ENCODE results near the gene CYBB. TPM values are rescaled to one million over a fixed set of nuclear protein-coding genes. Genes with fewer than 3 reads are reported as not detected.
A peak's percentile ranks its signal among the peaks of the same experiment; 100 is the strongest.

The CYBB gene
- total RNA-seq, 1 experiment from 2014 or later, result 0.40 TPM

GRCh38 chrX:37785569-37785968 lies 5.7 kb downstream of the CYBB start:
- Histone ChIP-seq H3K4me1 (ENCODE audit: insufficient read depth, low read length) (no peaks in the 10 kb centered on the region), H4K20me1 (ENCODE audit: low read length) (no peaks in the 10 kb centered on the region), H3K4me2 (ENCODE audit: low read length) (no peak overlapping the region), H3K9me2 (replicated peaks; ENCODE audit: low read length) (no peaks in the 10 kb centered on the region), H3K27ac (ENCODE audit: low read length) (no peak overlapping the region), H2AFZ (ENCODE audit: low read length) (no peak overlapping the region), H3K36me3 (ENCODE audit: low read depth, low read length) (no peaks in the 10 kb centered on the region), H3K9ac (ENCODE audit: low read length) (no peak overlapping the region), H3K9me3 (ENCODE audit: low read length) (no peaks in the 10 kb centered on the region), H3K27me3 (ENCODE audit: low read length) (no peaks in the 10 kb centered on the region), H3F3A (ENCODE audit: low read length, unreplicated experiment) (no peaks in the 10 kb centered on the region), H3K4me3 (ENCODE audit: low read length) (no peak overlapping the region), H3K79me2 (ENCODE audit: low read length) (no peaks in the 10 kb centered on the region)
- intact Hi-C loops (cut with micrococcal nuclease), result no loop called here
- DNase-seq, result peak; percentile 33
- TF ChIP-seq EZH2 (IDR thresholded peaks at IDR 0.05; ENCODE audit: low read length, unreplicated experiment) (no peak), CTCF (conservative IDR thresholded peaks at IDR 0.05; ENCODE audit: low read depth, low read length) (no peak), EZH2phosphoT487 (IDR thresholded peaks at IDR 0.05; ENCODE audit: borderline replicate concordance, low read length) (no peak)
- CTCF ChIA-PET, result interaction anchor here (0.6 kb wide), 1 partner anchor 43 kb away, joined by 3 read pairs; no protein-coding TSS in a partner anchor
- POLR2A ChIA-PET (ENCODE audit: unreplicated experiment), result no interaction called here
- no peak for ATAC-seq
- no TSS peak for BruUV-seq (replicated peaks)

DNA sequence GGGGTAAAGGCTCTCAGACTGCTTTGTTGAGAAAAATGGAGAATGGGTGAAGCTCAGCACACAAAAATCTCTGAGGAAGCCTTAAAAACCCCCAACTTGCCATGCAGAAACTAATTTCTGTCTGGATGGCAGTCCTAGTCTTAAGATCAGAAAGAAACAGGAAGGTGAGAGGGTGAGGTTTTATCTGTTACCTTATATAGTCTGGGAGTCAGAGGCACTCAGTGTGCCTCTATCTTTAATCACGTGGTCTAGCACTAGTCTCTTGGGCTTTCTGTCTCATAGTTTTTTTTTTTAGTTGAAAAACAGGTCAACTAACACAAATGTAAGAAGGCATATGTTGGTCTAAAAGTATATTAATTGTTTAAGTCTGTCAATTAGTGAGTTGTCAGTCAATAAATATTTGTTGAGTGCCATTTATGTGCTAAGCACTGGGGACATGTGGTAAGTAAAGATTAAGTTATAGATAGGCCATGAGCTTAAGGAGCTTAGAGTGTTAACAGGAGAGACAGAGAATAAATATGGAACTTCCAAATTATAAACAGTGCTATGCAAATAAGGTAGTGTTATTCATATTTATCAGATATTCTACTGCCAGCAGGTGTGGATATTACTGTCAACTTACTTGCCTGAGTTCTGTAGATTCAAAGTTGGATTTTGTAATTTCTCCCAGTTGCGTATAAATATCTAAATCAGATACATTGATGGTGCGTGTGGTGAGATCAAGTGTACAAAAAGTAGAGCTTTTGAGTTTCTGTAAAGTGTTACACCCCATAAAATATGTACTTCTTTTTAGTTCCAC lies 7.0 kb downstream of the CYBB start:
- Histone ChIP-seq H3K9ac (ENCODE audit: low read length) (no peak overlapping the region), H2AFZ (ENCODE audit: low read length) (no peak overlapping the region), H3K4me2 (ENCODE audit: low read length) (no peak overlapping the region), H3K4me3 (ENCODE audit: low read length) (no peak overlapping the region), H3F3A (ENCODE audit: low read length, unreplicated experiment) (no peaks in the 10 kb centered on the region), H4K20me1 (ENCODE audit: low read length) (no peaks in the 10 kb centered on the region), H3K9me2 (replicated peaks; ENCODE audit: low read length) (no peaks in the 10 kb centered on the region), H3K9me3 (ENCODE audit: low read length) (no peaks in the 10 kb centered on the region), H3K4me1 (ENCODE audit: insufficient read depth, low read length) (no peaks in the 10 kb centered on the region), H3K27me3 (ENCODE audit: low read length) (no peaks in the 10 kb centered on the region), H3K36me3 (ENCODE audit: low read depth, low read length) (no peaks in the 10 kb centered on the region), H3K27ac (ENCODE audit: low read length) (no peak overlapping the region), H3K79me2 (ENCODE audit: low read length) (no peaks in the 10 kb centered on the region)
- TF ChIP-seq EZH2 (IDR thresholded peaks at IDR 0.05; ENCODE audit: low read length, unreplicated experiment) (no peak), EZH2phosphoT487 (IDR thresholded peaks at IDR 0.05; ENCODE audit: borderline replicate concordance, low read length) (no peak), CTCF (conservative IDR thresholded peaks at IDR 0.05; ENCODE audit: low read depth, low read length) (no peak)
- POLR2A ChIA-PET (ENCODE audit: unreplicated experiment), result interaction anchor here (0.7 kb wide), 1 partner anchor 392 kb away, joined by 3 read pairs; no protein-coding TSS in a partner anchor
- CTCF ChIA-PET, result no interaction called here
- no TSS peak for BruUV-seq (replicated peaks)
- ATAC-seq (no peak), DNase-seq (no peak)
- intact Hi-C loops (cut with micrococcal nuclease), result no loop called here

- H3K9me3 ChIP-seq (ENCODE audit: low read length), result no peaks in the 10 kb centered on the region
- H3K4me2 ChIP-seq (ENCODE audit: low read length), result no peak overlapping the region
- H3K27ac ChIP-seq (ENCODE audit: low read length), result no peak overlapping the region
- H4K20me1 ChIP-seq (ENCODE audit: low read length), result no peaks in the 10 kb centered on the region
- H3K36me3 ChIP-seq (ENCODE audit: low read depth, low read length), result no peaks in the 10 kb centered on the region
- no peak overlapping the region for H3K4me3 ChIP-seq (ENCODE audit: low read length)
- POLR2A ChIA-PET (ENCODE audit: unreplicated experiment), result interaction anchor here (0.7 kb wide), 1 partner anchor 392 kb away, joined by 3 read pairs; no protein-coding TSS in a partner anchor
- no peak for DNase-seq
- CTCF ChIA-PET, result no interaction called here
- no peaks in the 10 kb centered on the region for H3K9me2 ChIP-seq (replicated peaks; ENCODE audit: low read length)
- H2AFZ ChIP-seq (ENCODE audit: low read length), result no peak overlapping the region
- H3F3A ChIP-seq (ENCODE audit: low read length, unreplicated experiment), result no peaks in the 10 kb centered on the region
- intact Hi-C loops (cut with micrococcal nuclease), result no loop called here
- no peaks in the 10 kb centered on the region for H3K79me2 ChIP-seq (ENCODE audit: low read length)
- H3K9ac ChIP-seq (ENCODE audit: low read length), result no peak overlapping the region
- no peak for ATAC-seq
- BruUV-seq (replicated peaks), result no TSS peak
- H3K27me3 ChIP-seq (ENCODE audit: low read length), result no peaks in the 10 kb centered on the region
- H3K4me1 ChIP-seq (ENCODE audit: insufficient read depth, low read length), result no peaks in the 10 kb centered on the region
- TF ChIP-seq EZH2phosphoT487 (IDR thresholded peaks at IDR 0.05; ENCODE audit: borderline replicate concordance, low read length), result no peak
- TF ChIP-seq CTCF (conservative IDR thresholded peaks at IDR 0.05; ENCODE audit: low read depth, low read length), result no peak
- TF ChIP-seq EZH2 (IDR thresholded peaks at IDR 0.05; ENCODE audit: low read length, unreplicated experiment), result no peak
Measured at GRCh38 chrX:37787423-37787869, 7.6 kb downstream of the CYBB start.

All from PC-3 (cell line).